ENCODE results near the gene MEGF10.

The MEGF10 gene

GRCh38 chr5:127418367-127418766 is 127.8 kb downstream of the MEGF10 start:
- no peaks in the 10 kb centered on the region for H3K4me1 ChIP-seq (ENCODE audit: control insufficient read depth, insufficient read depth, low read length)
- no peaks in the 10 kb centered on the region for H3K9me3 ChIP-seq (replicated peaks; ENCODE audit: low read length)
- H3K4me3 ChIP-seq (ENCODE audit: low read length) = no peak overlapping the region
- no peak overlapping the region for H3K9ac ChIP-seq (ENCODE audit: low read depth, low read length)
- H3K36me3 ChIP-seq (ENCODE audit: insufficient read depth, low read length) = no peaks in the 10 kb centered on the region
- no peak overlapping the region for H3K4me2 ChIP-seq (ENCODE audit: low read length)
- H3K27me3 ChIP-seq (ENCODE audit: control insufficient read depth, insufficient read depth, low read length) = no peaks in the 10 kb centered on the region

DNA sequence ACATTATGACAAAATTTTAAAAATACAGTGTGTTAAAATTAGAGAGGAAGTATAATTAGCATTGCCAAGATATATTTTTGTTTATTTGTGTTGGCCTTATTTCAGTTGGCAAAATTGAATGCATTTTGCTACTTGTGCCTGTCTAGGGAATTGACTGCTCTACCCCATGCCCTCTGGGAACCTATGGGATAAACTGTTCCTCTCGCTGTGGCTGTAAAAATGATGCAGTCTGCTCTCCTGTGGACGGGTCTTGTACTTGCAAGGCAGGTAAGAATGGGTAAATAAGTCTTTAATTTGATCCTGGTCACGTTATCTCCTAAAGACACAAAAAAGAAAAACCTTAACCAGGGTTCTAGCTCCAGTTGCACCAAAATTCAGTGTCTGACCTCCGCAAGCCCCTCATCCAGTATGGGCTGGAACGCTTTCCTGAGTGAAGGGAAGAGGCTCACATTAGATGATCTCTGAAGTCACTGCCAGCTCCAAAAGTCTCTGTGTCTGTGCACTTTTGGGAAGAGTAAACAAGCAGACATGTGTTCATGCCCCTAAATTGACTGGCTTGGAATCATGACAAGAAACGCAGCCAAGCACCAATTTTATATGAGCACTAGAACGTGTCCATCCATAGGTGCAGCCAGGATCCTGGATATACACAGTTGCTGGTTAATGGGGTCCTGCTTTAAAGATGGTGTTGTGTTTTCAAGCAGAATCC is 128.5 kb downstream of the MEGF10 start:
- Histone ChIP-seq H3K4me3 (ENCODE audit: low read length) (no peak overlapping the region), H3K4me1 (ENCODE audit: control insufficient read depth, insufficient read depth, low read length) (no peaks in the 10 kb centered on the region), H3K9me3 (replicated peaks; ENCODE audit: low read length) (no peaks in the 10 kb centered on the region), H3K4me2 (ENCODE audit: low read length) (no peak overlapping the region), H3K27me3 (ENCODE audit: control insufficient read depth, insufficient read depth, low read length) (no peaks in the 10 kb centered on the region), H3K36me3 (ENCODE audit: insufficient read depth, low read length) (no peaks in the 10 kb centered on the region), H3K9ac (ENCODE audit: low read depth, low read length) (no peak overlapping the region)

DNA sequence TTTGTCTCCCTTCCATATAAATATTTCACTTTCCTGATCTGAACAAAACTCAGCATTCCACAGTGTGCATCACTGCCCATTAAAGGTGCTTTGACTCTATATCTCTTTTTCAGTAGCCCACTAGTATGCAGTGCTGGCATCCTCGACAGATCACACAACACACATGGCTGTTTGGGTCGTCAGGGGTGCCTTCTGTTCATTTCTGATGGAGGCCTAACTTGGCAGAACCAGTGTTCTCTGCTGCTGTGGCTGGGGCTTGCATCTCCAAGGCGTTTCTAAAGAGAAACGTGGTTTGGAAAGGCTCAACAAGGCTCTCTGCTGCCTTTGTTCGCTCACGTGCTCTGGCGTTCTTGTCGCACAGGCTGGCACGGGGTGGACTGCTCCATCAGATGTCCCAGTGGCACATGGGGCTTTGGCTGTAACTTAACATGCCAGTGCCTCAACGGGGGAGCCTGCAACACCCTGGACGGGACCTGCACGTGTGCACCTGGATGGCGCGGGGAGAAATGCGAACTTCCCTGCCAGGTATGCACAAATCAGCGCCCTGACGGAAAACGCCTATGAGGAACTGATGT is 129.2 kb downstream of the MEGF10 start:
- Histone ChIP-seq H3K9me3 (replicated peaks; ENCODE audit: low read length) (no peaks in the 10 kb centered on the region), H3K4me2 (ENCODE audit: low read length) (no peak overlapping the region), H3K4me3 (ENCODE audit: low read length) (no peak overlapping the region), H3K36me3 (ENCODE audit: insufficient read depth, low read length) (no peaks in the 10 kb centered on the region), H3K27me3 (ENCODE audit: control insufficient read depth, insufficient read depth, low read length) (no peaks in the 10 kb centered on the region), H3K9ac (ENCODE audit: low read depth, low read length) (no peak overlapping the region), H3K4me1 (ENCODE audit: control insufficient read depth, insufficient read depth, low read length) (no peaks in the 10 kb centered on the region)

DNA sequence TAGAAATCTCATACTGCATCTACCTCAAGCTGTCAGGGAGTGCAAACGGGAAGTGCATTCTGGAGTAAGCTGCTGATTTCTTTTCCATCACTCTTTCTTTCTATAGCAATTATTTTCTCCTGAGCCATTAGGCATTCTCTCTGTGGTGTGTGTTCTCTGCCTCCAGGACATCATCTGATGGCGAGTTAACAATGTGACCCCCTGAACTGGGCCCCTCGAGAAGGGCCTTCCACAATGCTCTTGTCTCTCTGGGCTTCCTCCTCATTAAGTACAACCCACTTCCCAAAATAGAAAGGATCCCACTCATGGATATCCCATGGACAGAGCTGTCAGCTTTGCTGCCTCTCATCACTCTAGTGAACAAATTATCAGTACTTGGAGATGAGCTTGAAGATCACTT is 130.2 kb downstream of the MEGF10 start:
- Histone ChIP-seq H3K36me3 (ENCODE audit: insufficient read depth, low read length) (no peaks in the 10 kb centered on the region), H3K4me2 (ENCODE audit: low read length) (no peak overlapping the region), H3K4me3 (ENCODE audit: low read length) (no peak overlapping the region), H3K27me3 (ENCODE audit: control insufficient read depth, insufficient read depth, low read length) (no peaks in the 10 kb centered on the region), H3K9me3 (replicated peaks; ENCODE audit: low read length) (no peaks in the 10 kb centered on the region), H3K4me1 (ENCODE audit: control insufficient read depth, insufficient read depth, low read length) (no peaks in the 10 kb centered on the region), H3K9ac (ENCODE audit: low read depth, low read length) (no peak overlapping the region)

DNA sequence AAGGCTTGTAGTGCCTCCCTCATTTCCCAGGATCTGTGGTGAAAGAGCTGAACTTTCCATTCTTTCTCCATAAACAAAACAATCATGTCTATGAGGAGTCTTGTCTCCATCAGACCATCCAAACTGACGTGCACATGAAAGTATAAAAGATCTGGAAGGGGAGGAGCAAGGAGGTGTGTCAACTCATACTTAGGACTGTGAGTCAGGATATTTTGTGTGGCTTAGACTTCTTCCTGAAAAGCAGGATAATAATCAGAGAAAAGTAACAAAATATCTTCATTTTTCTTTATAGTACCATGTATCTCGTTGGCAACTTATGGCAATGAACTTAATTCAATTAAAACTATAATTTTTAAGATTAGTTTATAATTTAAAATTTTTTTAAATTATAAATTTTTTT is 130.9 kb downstream of the MEGF10 start:
- Histone ChIP-seq H3K4me2 (ENCODE audit: low read length) (no peak overlapping the region), H3K9ac (ENCODE audit: low read depth, low read length) (no peak overlapping the region), H3K4me1 (ENCODE audit: control insufficient read depth, insufficient read depth, low read length) (no peaks in the 10 kb centered on the region), H3K4me3 (ENCODE audit: low read length) (no peak overlapping the region), H3K27me3 (ENCODE audit: control insufficient read depth, insufficient read depth, low read length) (no peaks in the 10 kb centered on the region), H3K36me3 (ENCODE audit: insufficient read depth, low read length) (no peaks in the 10 kb centered on the region), H3K9me3 (replicated peaks; ENCODE audit: low read length) (no peaks in the 10 kb centered on the region)

DNA sequence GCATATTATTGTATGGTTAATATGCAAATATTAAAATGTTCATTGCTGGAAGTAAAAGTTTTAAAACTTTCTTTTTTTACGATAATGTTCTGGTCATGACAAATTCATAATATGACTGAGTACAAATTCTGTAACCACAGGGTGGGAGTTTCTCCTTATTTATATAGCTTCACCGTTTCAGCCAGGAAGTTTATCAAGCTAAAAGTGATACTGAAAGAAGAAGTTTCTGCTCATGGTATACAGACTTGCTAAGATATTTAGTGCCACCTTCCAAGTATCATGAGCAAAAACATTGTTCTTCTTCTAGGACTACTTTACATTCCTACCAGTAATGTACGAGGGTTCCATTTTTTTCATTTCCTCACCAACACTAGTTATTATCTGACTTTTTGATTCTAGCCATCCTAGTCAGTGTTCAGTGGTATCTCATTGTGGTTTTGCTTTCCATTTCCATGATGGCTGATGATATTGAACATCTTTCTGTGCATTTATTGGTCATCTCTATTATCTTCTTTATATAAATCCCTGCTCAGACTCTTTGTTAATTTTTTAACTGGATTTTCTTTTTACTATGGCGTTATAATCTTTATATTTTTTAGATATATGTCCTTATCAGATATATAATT is 132.7 kb downstream of the MEGF10 start:
- no peaks in the 10 kb centered on the region for H3K27me3 ChIP-seq (ENCODE audit: control insufficient read depth, insufficient read depth, low read length)
- no peak overlapping the region for H3K9ac ChIP-seq (ENCODE audit: low read depth, low read length)
- H3K4me2 ChIP-seq (ENCODE audit: low read length) = no peak overlapping the region
- no peaks in the 10 kb centered on the region for H3K9me3 ChIP-seq (replicated peaks; ENCODE audit: low read length)
- H3K4me3 ChIP-seq (ENCODE audit: low read length) = no peak overlapping the region
- no peaks in the 10 kb centered on the region for H3K4me1 ChIP-seq (ENCODE audit: control insufficient read depth, insufficient read depth, low read length)
- no peaks in the 10 kb centered on the region for H3K36me3 ChIP-seq (ENCODE audit: insufficient read depth, low read length)

GRCh38 chr5:127425037-127425436 is 134.4 kb downstream of the MEGF10 start:
- Histone ChIP-seq H3K4me2 (ENCODE audit: low read length) (no peak overlapping the region), H3K4me3 (ENCODE audit: low read length) (no peak overlapping the region), H3K9ac (ENCODE audit: low read depth, low read length) (no peak overlapping the region), H3K36me3 (ENCODE audit: insufficient read depth, low read length) (no peaks in the 10 kb centered on the region), H3K4me1 (ENCODE audit: control insufficient read depth, insufficient read depth, low read length) (no peaks in the 10 kb centered on the region), H3K9me3 (replicated peaks; ENCODE audit: low read length) (no peaks in the 10 kb centered on the region), H3K27me3 (ENCODE audit: control insufficient read depth, insufficient read depth, low read length) (no peaks in the 10 kb centered on the region)

DNA sequence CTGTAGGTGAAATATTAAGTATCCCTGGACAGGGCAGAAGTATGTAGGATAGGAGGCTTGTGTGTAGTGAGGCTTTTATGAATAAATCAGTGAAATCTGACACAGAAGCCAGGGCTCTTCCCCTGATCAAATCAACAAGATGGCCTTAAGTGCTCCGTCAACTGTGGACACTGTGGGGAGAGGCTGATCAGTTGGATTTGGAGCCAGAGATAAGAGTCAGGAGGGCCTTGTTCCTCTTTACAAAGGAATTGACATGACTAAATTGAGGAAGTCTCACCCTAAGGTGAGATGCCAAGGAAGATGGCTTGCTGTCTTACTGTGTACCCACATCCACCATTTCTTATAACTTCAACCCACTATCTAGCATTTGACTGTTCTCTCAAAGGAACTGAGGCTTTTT is 135.3 kb downstream of the MEGF10 start:
- Histone ChIP-seq H3K9me3 (replicated peaks; ENCODE audit: low read length) (no peaks in the 10 kb centered on the region), H3K27me3 (ENCODE audit: control insufficient read depth, insufficient read depth, low read length) (no peaks in the 10 kb centered on the region), H3K4me1 (ENCODE audit: control insufficient read depth, insufficient read depth, low read length) (peaks cover 2% of the 10 kb centered on the region), H3K36me3 (ENCODE audit: insufficient read depth, low read length) (no peaks in the 10 kb centered on the region), H3K9ac (ENCODE audit: low read depth, low read length) (no peak overlapping the region), H3K4me2 (ENCODE audit: low read length) (no peak overlapping the region), H3K4me3 (ENCODE audit: low read length) (no peak overlapping the region)

- Histone ChIP-seq H3K4me3 (ENCODE audit: low read length) (no peak overlapping the region), H3K36me3 (ENCODE audit: insufficient read depth, low read length) (no peaks in the 10 kb centered on the region), H3K9me3 (replicated peaks; ENCODE audit: low read length) (no peaks in the 10 kb centered on the region), H3K9ac (ENCODE audit: low read depth, low read length) (no peak overlapping the region), H3K4me1 (ENCODE audit: control insufficient read depth, insufficient read depth, low read length) (peaks cover 2% of the 10 kb centered on the region), H3K27me3 (ENCODE audit: control insufficient read depth, insufficient read depth, low read length) (no peaks in the 10 kb centered on the region), H3K4me2 (ENCODE audit: low read length) (no peak overlapping the region)
Measured at GRCh38 chr5:127426661-127427060, 136.1 kb downstream of the MEGF10 start.

GRCh38 chr5:127428276-127428675 is 137.7 kb downstream of the MEGF10 start:
- no peak overlapping the region for H3K9ac ChIP-seq (ENCODE audit: low read depth, low read length)
- no peaks in the 10 kb centered on the region for H3K9me3 ChIP-seq (replicated peaks; ENCODE audit: low read length)
- peaks cover 2% of the 10 kb centered on the region for H3K4me1 ChIP-seq (ENCODE audit: control insufficient read depth, insufficient read depth, low read length)
- H3K4me3 ChIP-seq (ENCODE audit: low read length) = no peak overlapping the region
- H3K36me3 ChIP-seq (ENCODE audit: insufficient read depth, low read length) = no peaks in the 10 kb centered on the region
- H3K4me2 ChIP-seq (ENCODE audit: low read length) = no peak overlapping the region
- H3K27me3 ChIP-seq (ENCODE audit: control insufficient read depth, insufficient read depth, low read length) = no peaks in the 10 kb centered on the region

GRCh38 chr5:127428748-127429147 is 138.2 kb downstream of the MEGF10 start:
- Histone ChIP-seq H3K36me3 (ENCODE audit: insufficient read depth, low read length) (no peaks in the 10 kb centered on the region), H3K9me3 (replicated peaks; ENCODE audit: low read length) (no peaks in the 10 kb centered on the region), H3K4me2 (ENCODE audit: low read length) (no peak overlapping the region), H3K4me3 (ENCODE audit: low read length) (no peak overlapping the region), H3K4me1 (ENCODE audit: control insufficient read depth, insufficient read depth, low read length) (peaks cover 2% of the 10 kb centered on the region), H3K9ac (ENCODE audit: low read depth, low read length) (no peak overlapping the region), H3K27me3 (ENCODE audit: control insufficient read depth, insufficient read depth, low read length) (no peaks in the 10 kb centered on the region)

DNA sequence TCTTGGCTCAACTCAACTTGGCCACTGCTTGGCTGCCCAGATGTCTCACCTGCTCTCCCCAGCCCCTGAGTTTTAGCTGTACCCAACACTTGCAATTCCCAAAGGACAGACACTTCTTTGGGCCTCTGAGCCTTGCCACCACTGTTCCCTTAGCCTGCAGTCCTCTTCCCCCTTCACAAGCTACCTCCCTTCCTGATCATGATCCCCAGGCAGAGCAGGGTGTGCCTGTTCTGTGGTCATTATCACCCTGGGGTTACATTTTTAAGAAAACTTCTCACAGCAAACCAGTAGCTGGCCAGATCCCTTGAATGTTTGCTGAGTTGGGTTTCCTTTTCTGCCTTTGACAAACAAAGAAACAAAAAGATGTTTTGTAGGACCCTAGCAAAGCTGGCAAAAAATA is 139.3 kb downstream of the MEGF10 start:
- Histone ChIP-seq H3K4me2 (ENCODE audit: low read length) (no peak overlapping the region), H3K9ac (ENCODE audit: low read depth, low read length) (no peak overlapping the region), H3K36me3 (ENCODE audit: insufficient read depth, low read length) (no peaks in the 10 kb centered on the region), H3K4me3 (ENCODE audit: low read length) (no peak overlapping the region), H3K4me1 (ENCODE audit: control insufficient read depth, insufficient read depth, low read length) (peaks cover 2% of the 10 kb centered on the region), H3K9me3 (replicated peaks; ENCODE audit: low read length) (no peaks in the 10 kb centered on the region), H3K27me3 (ENCODE audit: control insufficient read depth, insufficient read depth, low read length) (no peaks in the 10 kb centered on the region)
